Measurements from ENCODE around the gene CNGB1.
"Not testable (repeated sequence)": the region's sequence is repeated elsewhere in the genome, so short reads cannot be mapped to it uniquely, and the experiment has no call there.

The CNGB1 gene

DNA sequence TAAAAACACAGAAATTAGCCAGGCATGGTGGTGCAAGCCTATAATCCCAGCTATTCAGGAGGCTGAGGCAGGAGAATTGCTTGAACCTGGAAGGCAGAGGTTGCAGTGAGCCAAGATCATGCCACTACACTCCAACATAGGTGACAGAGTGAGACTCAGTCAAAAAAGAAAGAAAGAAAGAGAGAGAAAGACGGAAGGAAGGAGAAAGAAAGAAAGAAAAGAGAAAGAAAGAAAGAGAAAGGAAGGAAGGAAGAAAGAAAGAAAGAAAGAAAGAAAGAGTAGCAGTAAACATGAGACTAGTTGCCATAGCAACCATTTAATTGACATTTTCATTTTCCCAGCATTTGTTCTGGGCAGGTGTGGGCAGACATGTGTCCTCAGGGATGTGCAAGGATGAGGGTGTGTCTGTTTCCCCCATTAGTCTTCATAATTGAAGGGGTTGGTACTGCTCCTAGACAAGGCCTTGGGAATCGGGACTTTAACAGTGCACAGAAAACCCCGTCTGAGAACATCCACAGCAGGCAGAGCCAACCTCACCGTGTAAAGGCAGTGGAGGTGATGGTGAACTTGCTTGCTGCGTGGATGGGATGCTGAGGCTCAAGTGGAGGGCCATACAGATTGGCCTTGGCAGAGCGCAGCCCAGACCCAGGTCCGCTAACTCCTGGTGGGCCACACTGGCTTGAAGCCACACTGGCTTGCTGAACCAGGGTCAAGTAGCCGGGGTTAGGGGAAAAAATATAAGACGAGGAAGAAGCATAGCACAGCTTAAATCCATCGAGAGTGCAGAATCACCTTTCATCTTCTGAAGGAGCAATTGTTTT, 133.4 kb downstream of the CNGB1 start:
- Mint-ChIP-seq H3K4me3 (no peak overlapping the region), H3K27ac (peak overlapping the region in 1 of 3 experiments; percentile 55), H3K9me3 (no peaks in the 10 kb centered on the region), H3K4me1 (peaks cover 23% of the 10 kb centered on the region), H3K36me3 (ENCODE audit: low read depth) (no peaks in the 10 kb centered on the region), H3K27me3 (ENCODE audit: low read depth) (peaks cover 18% of the 10 kb centered on the region)
- TF ChIP-seq, protein P1, sequence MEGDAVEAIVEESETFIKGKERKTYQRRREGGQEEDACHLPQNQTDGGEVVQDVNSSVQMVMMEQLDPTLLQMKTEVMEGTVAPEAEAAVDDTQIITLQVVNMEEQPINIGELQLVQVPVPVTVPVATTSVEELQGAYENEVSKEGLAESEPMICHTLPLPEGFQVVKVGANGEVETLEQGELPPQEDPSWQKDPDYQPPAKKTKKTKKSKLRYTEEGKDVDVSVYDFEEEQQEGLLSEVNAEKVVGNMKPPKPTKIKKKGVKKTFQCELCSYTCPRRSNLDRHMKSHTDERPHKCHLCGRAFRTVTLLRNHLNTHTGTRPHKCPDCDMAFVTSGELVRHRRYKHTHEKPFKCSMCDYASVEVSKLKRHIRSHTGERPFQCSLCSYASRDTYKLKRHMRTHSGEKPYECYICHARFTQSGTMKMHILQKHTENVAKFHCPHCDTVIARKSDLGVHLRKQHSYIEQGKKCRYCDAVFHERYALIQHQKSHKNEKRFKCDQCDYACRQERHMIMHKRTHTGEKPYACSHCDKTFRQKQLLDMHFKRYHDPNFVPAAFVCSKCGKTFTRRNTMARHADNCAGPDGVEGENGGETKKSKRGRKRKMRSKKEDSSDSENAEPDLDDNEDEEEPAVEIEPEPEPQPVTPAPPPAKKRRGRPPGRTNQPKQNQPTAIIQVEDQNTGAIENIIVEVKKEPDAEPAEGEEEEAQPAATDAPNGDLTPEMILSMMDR (IDR thresholded peaks at IDR 0.05; ENCODE audit: unreplicated experiment in 3 of 3) = no peak

DNA sequence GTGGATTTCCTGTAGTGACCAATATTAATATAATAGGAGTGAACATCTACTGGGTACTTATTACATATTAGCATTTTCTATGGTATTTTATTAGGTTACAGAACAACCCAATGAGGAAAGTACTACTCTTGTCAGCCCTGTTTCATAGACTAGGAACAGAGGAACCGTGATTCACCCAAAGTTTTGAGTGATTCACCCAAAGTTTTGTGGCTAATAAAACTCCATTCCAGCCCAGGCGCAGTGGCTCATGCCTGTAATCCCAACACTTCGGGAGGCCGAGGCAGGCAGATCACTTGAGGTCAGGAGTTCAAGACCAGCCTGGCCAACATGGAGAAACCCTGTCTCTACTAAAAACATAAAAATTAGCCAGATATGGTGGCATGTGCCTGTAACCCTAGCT, 135.5 kb downstream of the CNGB1 start:
- H3K9me3 Mint-ChIP-seq, H3K4me3 Mint-ChIP-seq: not testable (repeated sequence)

GRCh38 chr16:57834936-57835335, 136.0 kb downstream of the CNGB1 start:
- peaks cover 24% of the 10 kb centered on the region for H3K27me3 Mint-ChIP-seq (ENCODE audit: low read depth)
- H3K4me3 Mint-ChIP-seq = no peak overlapping the region
- no peaks in the 10 kb centered on the region for H3K36me3 Mint-ChIP-seq (ENCODE audit: low read depth)
- H3K4me1 Mint-ChIP-seq = peaks cover 18% of the 10 kb centered on the region
- no peak overlapping the region for H3K27ac Mint-ChIP-seq
- H3K9me3 Mint-ChIP-seq = no peaks in the 10 kb centered on the region
- TF ChIP-seq, protein P1 (IDR thresholded peaks at IDR 0.05; ENCODE audit: unreplicated experiment in 3 of 3) = no peak

More for the DNA sequence above, 135.5 kb downstream of the CNGB1 start:
- H3K27ac Mint-ChIP-seq; H3K36me3 Mint-ChIP-seq (ENCODE audit: low read depth): not testable (repeated sequence)
- H3K4me1 Mint-ChIP-seq = peaks cover 18% of the 10 kb centered on the region
- peaks cover 24% of the 10 kb centered on the region for H3K27me3 Mint-ChIP-seq (ENCODE audit: low read depth)

All from nephron (organoid).